Caki2 (cell line): ENCODE results near the gene FETUB. TPM values are rescaled to one million over a fixed set of nuclear protein-coding genes. Genes with fewer than 3 reads are reported as not detected.
"Not testable (repeated sequence)": the region's sequence is repeated elsewhere in the genome, so short reads cannot be mapped to it uniquely, and the experiment has no call there.

Experiments used
- DNase-seq: peaks from one replicate; pipeline ENCODE4 v3.0.0-alpha.2; 2015; ENCODE audit warnings: low read depth
- in situ Hi-C: cut with HindIII; loops from 2 replicates; pipeline ENCODE4 v1.10.0; 2016; ENCODE audit warnings: low sequenced_read_pairs, low pct_unique_long_range_greater_than_20kb, mixed read lengths
- total RNA-seq: library from RNA; depleted of rRNA; stranded (reverse); fragments of >200 nt; shearing (Covaris generic); gene quantifications from 2 replicates; pipeline ENCODE4 v1.2.3, GENCODE V29; 2014; ENCODE audit warnings: low replicate concordance; rRNA removed

FETUB gene
- total RNA-seq, 1 experiment from 2014 or later = not detected

- no peak for DNase-seq
- in situ Hi-C loops = no loop called here
Observed at GRCh38 chr3:186696522-186696921, 56.3 kb downstream of the FETUB start.

- in situ Hi-C loops = no loop called here
- no peak for DNase-seq
Observed at GRCh38 chr3:186697510-186697909, 57.3 kb downstream of the FETUB start.

GRCh38 chr3:186700267-186700666 is 60.1 kb downstream of the FETUB start:
- no peak for DNase-seq
- in situ Hi-C loops = no loop called here

- DNase-seq, in situ Hi-C loops: not testable (repeated sequence)
Observed at GRCh38 chr3:186702451-186702850, 62.3 kb downstream of the FETUB start.

Other genes starting within 250 kb of the FETUB start
- 3.1 TPM in 1 of 2 replicates, not detected in the other for gene CRYGS, start 96.0 kb upstream of the FETUB start, total RNA-seq
- 13.4 and 18.3 TPM in 2 replicates for gene TBCCD1, start 73.1 kb upstream of the FETUB start, total RNA-seq
- gene DNAJB11, start 69.7 kb upstream of the FETUB start, total RNA-seq = 30.0 and 34.0 TPM in 2 replicates
- not detected in 2 replicates for gene AHSG, start 27.3 kb upstream of the FETUB start, total RNA-seq
- not detected in 2 replicates for gene HRG, start 25.6 kb downstream of the FETUB start, total RNA-seq
- not detected in 2 replicates for gene KNG1, start 77.0 kb downstream of the FETUB start, total RNA-seq
- 96.9 and 135 TPM in 2 replicates for gene EIF4A2, start 143.2 kb downstream of the FETUB start, total RNA-seq
- gene RFC4, start 166.1 kb downstream of the FETUB start, total RNA-seq = 74.0 and 165 TPM in 2 replicates
- gene ADIPOQ, start 202.3 kb downstream of the FETUB start, total RNA-seq = not detected in 2 replicates